Measurements from ENCODE around the gene POLE. TPM values are rescaled to one million over a fixed set of nuclear protein-coding genes. Genes with fewer than 3 reads are reported as not detected.

The POLE gene
- total and polyA plus RNA-seq, 10 of the 15 experiments (the other 5 are each of a cell fraction or from before 2014, with no cell fraction given) = 2.3 to 103 (median 37.1) TPM

GRCh38 chr12:132592282-132592970, 94.7 kb downstream of the POLE start:
- SMC1A ChIA-PET (ENCODE audit: uncharacterized antibody, unreplicated experiment) = no interaction called here
- POLR2A ChIA-PET = no interaction called here
- no peak for FAIRE-seq
- Histone ChIP-seq H3K4me2 (ENCODE audit: control insufficient read depth, insufficient read depth) (no peak overlapping the region), H4K20me1 (ENCODE audit: control insufficient read depth, insufficient read depth) (no peaks in the 10 kb centered on the region), H3K36me3 (ENCODE audit: control insufficient read depth in 2 of 2, insufficient read depth in 2 of 2, low read length in 1 of 2) (no peaks in the 10 kb centered on the region), H3K4me1 (ENCODE audit: control insufficient read depth, insufficient read depth, low read length) (no peaks in the 10 kb centered on the region), H3K79me2 (ENCODE audit: control insufficient read depth, insufficient read depth, low read length) (no peaks in the 10 kb centered on the region), H3K9ac (ENCODE audit: control insufficient read depth, insufficient read depth, low read length) (no peak overlapping the region), H3K27me3 (replicated peaks in 1 of 2; ENCODE audit: control insufficient read depth in 2 of 2, insufficient read depth in 2 of 2, low read length in 1 of 2) (no peaks in the 10 kb centered on the region), H2AFZ (ENCODE audit: control insufficient read depth, low read depth, low read length) (no peak overlapping the region), H3K4me3 (no peak overlapping the region), H3K27ac (ENCODE audit: control insufficient read depth, insufficient read depth) (no peak overlapping the region), H3K9me3 (replicated peaks; ENCODE audit: control insufficient read depth, insufficient read depth, low read length) (no peaks in the 10 kb centered on the region)
- no peak for ATAC-seq
- no peak for TF ChIP-seq ZNF622 (IDR thresholded peaks at IDR 0.05)
- no peak for TF ChIP-seq HCFC1 (IDR thresholded peaks at IDR 0.05; ENCODE audit: low read length)
- no peak for TF ChIP-seq CHD2 (IDR thresholded peaks at IDR 0.05; ENCODE audit: borderline replicate concordance, low read depth, low read length)
- TF ChIP-seq RELA (IDR thresholded peaks at IDR 0.05; ENCODE audit: borderline replicate concordance, partially characterized antibody) = no peak
- TF ChIP-seq NFXL1 (IDR thresholded peaks at IDR 0.05; ENCODE audit: borderline replicate concordance) = no peak
- no peak for TF ChIP-seq SIX5 (IDR thresholded peaks at IDR 0.05; ENCODE audit: low read depth, low read length, severe bottlenecking)
- CTCF ChIA-PET = no interaction called here
- RAD21 ChIA-PET (ENCODE audit: unreplicated experiment) = no interaction called here
- in situ Hi-C loops (cut with MboI) = no loop called here
- BruUV-seq (replicated peaks) = no TSS peak
- WGBS (ENCODE audit: insufficient coverage, insufficient replicate concordance, low lambda C conversion rate, missing lambda C conversion rate) = 72% methylated on average over 34 of the region's 38 CpGs
- intact Hi-C loops (cut with micrococcal nuclease; ENCODE audit: unreplicated experiment) = no loop called here
- DNase-seq (ENCODE audit: low read depth, low spot score) = no peak

- no peaks in the 10 kb centered on the region for H3K36me3 ChIP-seq (ENCODE audit: control insufficient read depth in 2 of 2, insufficient read depth in 2 of 2, low read length in 1 of 2)
- H3K9me3 ChIP-seq (replicated peaks; ENCODE audit: control insufficient read depth, insufficient read depth, low read length) = no peaks in the 10 kb centered on the region
- no TSS peak for BruUV-seq (replicated peaks)
- H3K4me2 ChIP-seq (ENCODE audit: control insufficient read depth, insufficient read depth) = no peak overlapping the region
- H3K4me3 ChIP-seq = no peak overlapping the region
- no peak overlapping the region for H3K27ac ChIP-seq (ENCODE audit: control insufficient read depth, insufficient read depth)
- FAIRE-seq = no peak
- no peak overlapping the region for H2AFZ ChIP-seq (ENCODE audit: control insufficient read depth, low read depth, low read length)
- intact Hi-C loops (cut with micrococcal nuclease; ENCODE audit: unreplicated experiment) (no loop called here), in situ Hi-C loops (cut with MboI) (no loop called here)
- no peak for DNase-seq (ENCODE audit: low read depth, low spot score)
- no peaks in the 10 kb centered on the region for H4K20me1 ChIP-seq (ENCODE audit: control insufficient read depth, insufficient read depth)
- H3K9ac ChIP-seq (ENCODE audit: control insufficient read depth, insufficient read depth, low read length) = no peak overlapping the region
- ChIA-PET CTCF (interaction anchor here (0.5 kb wide), 1 partner anchor 159 kb away, joined by 3 read pairs; no protein-coding TSS in a partner anchor), SMC1A (ENCODE audit: uncharacterized antibody, unreplicated experiment) (no interaction called here), POLR2A (no interaction called here), RAD21 (ENCODE audit: unreplicated experiment) (no interaction called here)
- H3K79me2 ChIP-seq (ENCODE audit: control insufficient read depth, insufficient read depth, low read length) = no peaks in the 10 kb centered on the region
- no peak for ATAC-seq
- H3K4me1 ChIP-seq (ENCODE audit: control insufficient read depth, insufficient read depth, low read length) = no peaks in the 10 kb centered on the region
- WGBS (ENCODE audit: insufficient coverage, insufficient replicate concordance, low lambda C conversion rate, missing lambda C conversion rate) = 72% methylated on average over 45 of the region's 45 CpGs
- H3K27me3 ChIP-seq (replicated peaks in 1 of 2; ENCODE audit: control insufficient read depth in 2 of 2, insufficient read depth in 2 of 2, low read length in 1 of 2) = no peaks in the 10 kb centered on the region
- TF ChIP-seq SMC3 (IDR thresholded peaks at IDR 0.05; ENCODE audit: borderline replicate concordance, low read length) = no peak
- TF ChIP-seq MXI1 (IDR thresholded peaks at IDR 0.05; ENCODE audit: low read depth, low read length) = no peak
- TF ChIP-seq ZNF217 (IDR thresholded peaks at IDR 0.05) = no peak
- no peak for TF ChIP-seq SRF (IDR thresholded peaks at IDR 0.05; ENCODE audit: low read depth in 2 of 2, low read length in 2 of 2)
- TF ChIP-seq YBX1 (IDR thresholded peaks at IDR 0.05) = no peak
- TF ChIP-seq SPI1 (IDR thresholded peaks at IDR 0.05; ENCODE audit: borderline replicate concordance, insufficient read depth, low read depth, low read length) = no peak
- TF ChIP-seq PRDM15 (CRISPR knock-in tag; IDR thresholded peaks at IDR 0.05) = no peak
- no peak for TF ChIP-seq CHD2 (IDR thresholded peaks at IDR 0.05; ENCODE audit: borderline replicate concordance, low read depth, low read length)
- no peak for TF ChIP-seq HCFC1 (IDR thresholded peaks at IDR 0.05; ENCODE audit: low read length)
- TF ChIP-seq HDAC2 (IDR thresholded peaks at IDR 0.05) = no peak
These were observed 95.8 kb downstream of the POLE start for GRCh38 chr12:132591107-132591935.

Data from GM12878 (cell line).